SK-N-MC (cell line): ENCODE measurements around the gene LAMA5.

ENCODE experiments used
- EZH2 ChIP-seq: fragments of 200-600 bp; sonication (generic); IDR thresholded peaks from one replicate; pipeline ENCODE4 v1.6.1; 2017; ENCODE audit warnings: antibody characterized with exemption
- POLR2AphosphoS5 ChIP-seq: IDR thresholded peaks from 2 replicates; pipeline ENCODE4 v1.6.1; 2012; ENCODE audit warnings: mild to moderate bottlenecking, low read depth, low read length, borderline replicate concordance

DNA sequence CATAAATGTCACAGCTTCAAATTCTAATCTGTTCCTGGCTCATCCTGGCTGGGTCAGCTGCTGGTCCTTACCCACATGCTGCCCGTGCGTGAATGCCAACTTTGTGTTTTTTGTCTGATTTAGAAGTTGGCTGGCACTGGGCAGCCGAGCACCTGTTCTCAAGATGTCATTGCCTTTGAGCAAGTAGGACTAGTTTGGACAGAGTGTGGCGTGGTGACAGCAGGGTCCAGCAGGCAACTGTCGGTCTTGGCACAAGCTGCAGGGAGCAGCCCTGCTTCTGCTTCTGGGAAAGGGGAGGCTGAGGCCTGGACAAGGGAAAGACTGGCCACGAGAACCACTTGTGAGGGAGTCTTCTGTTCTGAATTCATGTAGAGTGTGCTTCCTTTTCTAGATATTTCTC lies 90.7 kb downstream of the LAMA5 start:
- TF ChIP-seq EZH2 (no peak), POLR2AphosphoS5 (no peak)
